WTC11 (cell line): ENCODE results near the gene CBY1. TPM values are rescaled to one million over a fixed set of nuclear protein-coding genes. Genes with fewer than 3 reads are reported as not detected.
"Not testable (repeated sequence)": the region's sequence is repeated elsewhere in the genome, so short reads cannot be mapped to it uniquely, and the experiment has no call there.

Source experiments
- ATAC-seq: fragments of 200-7000 bp; cut with Tn5 transposase; 2 replicates; pipeline ENCODE4 v1.10.0; 2021; ENCODE audit warnings: mild to moderate bottlenecking, moderate library complexity
- CTCF ChIA-PET: fragments of 300-600 bp; sonication (Branson Sonifier 250); formaldehyde crosslinking; loops from one replicate; lab custom pipeline; 2021; ENCODE audit warnings: antibody characterized with exemption; lab: Charles Lee
- POLR2A ChIA-PET: fragments of 350-600 bp; sonication (Branson Sonifier 250); formaldehyde crosslinking; loops from one replicate; lab custom pipeline; 2021; ENCODE audit warnings: antibody characterized with exemption; lab: Charles Lee
- DNase-seq: peaks from one replicate; pipeline ENCODE4 v3.0.0; 2021; ENCODE audit warnings: low spot score
- H3K27ac Mint-ChIP-seq: 2 replicates; pipeline ENCODE4 v1.8.0; 2021; ENCODE audit warnings: mixed read lengths
- H3K27me3 Mint-ChIP-seq: 2 replicates; pipeline ENCODE4 v1.8.0; 2021; ENCODE audit warnings: low read depth, mild to moderate bottlenecking, moderate library complexity, mixed read lengths
- H3K36me3 Mint-ChIP-seq: 2 replicates; pipeline ENCODE4 v1.8.0; 2021; ENCODE audit warnings: mixed read lengths
- H3K4me1 Mint-ChIP-seq: 2 replicates; pipeline ENCODE4 v1.8.0; 2022; ENCODE audit warnings: mixed read lengths
- H3K4me3 Mint-ChIP-seq: 2 replicates; pipeline ENCODE4 v1.8.0; 2021; ENCODE audit warnings: mild to moderate bottlenecking, moderate library complexity, mixed read lengths
- H3K9me3 Mint-ChIP-seq: 2 replicates; pipeline ENCODE4 v1.8.0; 2021; ENCODE audit warnings: mixed read lengths
- CREB1 ChIP-seq: sonication (generic); formaldehyde crosslinking; IDR thresholded peaks from 2 replicates; pipeline ENCODE4 v1.8.0; 2023; ENCODE audit warnings: mild to moderate bottlenecking, missing genetic modification reagents
- ESRRA ChIP-seq: sonication (generic); formaldehyde crosslinking; IDR thresholded peaks from 2 replicates; pipeline ENCODE4 v1.8.1; 2022; ENCODE audit warnings: mild to moderate bottlenecking, missing genetic modification reagents, borderline replicate concordance
- FOXP1 ChIP-seq: sonication (generic); formaldehyde crosslinking; IDR thresholded peaks from 2 replicates; pipeline ENCODE4 v1.8.0; 2022; ENCODE audit warnings: missing genetic modification reagents, mild to moderate bottlenecking, moderate library complexity, borderline replicate concordance
- JUN ChIP-seq: sonication (generic); formaldehyde crosslinking; IDR thresholded peaks from 2 replicates; pipeline ENCODE4 v1.8.0; 2023; ENCODE audit warnings: mild to moderate bottlenecking, missing genetic modification reagents
- MYBL2 ChIP-seq: sonication (generic); formaldehyde crosslinking; IDR thresholded peaks from 2 replicates; pipeline ENCODE4 v1.8.1; 2023; ENCODE audit warnings: mild to moderate bottlenecking, moderate library complexity, missing genetic modification reagents
- PREB ChIP-seq: sonication (generic); formaldehyde crosslinking; IDR thresholded peaks from 2 replicates; pipeline ENCODE4 v1.8.1; 2022; ENCODE audit warnings: mild to moderate bottlenecking, missing genetic modification reagents, moderate library complexity, borderline replicate concordance
- RELA ChIP-seq: sonication (generic); formaldehyde crosslinking; IDR thresholded peaks from 2 replicates; pipeline ENCODE4 v1.8.1; 2022; ENCODE audit warnings: missing genetic modification reagents, mild to moderate bottlenecking, borderline replicate concordance
- SP1 ChIP-seq: sonication (generic); formaldehyde crosslinking; conservative IDR thresholded peaks from 2 replicates; pipeline ENCODE4 v1.8.1; 2022; ENCODE audit warnings: missing genetic modification reagents
- ZNF121 ChIP-seq: sonication (generic); formaldehyde crosslinking; IDR thresholded peaks from 2 replicates; pipeline ENCODE4 v1.8.0; 2023; ENCODE audit warnings: missing genetic modification reagents
- ZNF416 ChIP-seq: fragments of 250-450 bp; sonication (Bioruptor Pico); IDR thresholded peaks from 2 replicates; pipeline ENCODE4 v1.9.0; 2021; ENCODE audit warnings: mild to moderate bottlenecking, inconsistent platforms
- total RNA-seq: library from RNA; stranded (reverse); gene quantifications from 3 replicates; pipeline ENCODE4 v1.2.3, GENCODE V29; 2021
- TF ChIP-seq, protein P1 (sequence below): fragments of 250-450 bp; sonication (Bioruptor Pico); conservative IDR thresholded peaks from 2 replicates; pipeline ENCODE4 v1.9.0; 2021; ENCODE audit warnings: mild to moderate bottlenecking
- TF ChIP-seq, protein P2 (sequence below): fragments of 250-450 bp; sonication (Bioruptor Pico); IDR thresholded peaks from 2 replicates; pipeline ENCODE4 v1.8.0; 2021; ENCODE audit warnings: mild to moderate bottlenecking
- TF ChIP-seq, protein P3 (sequence below): sonication (generic); formaldehyde crosslinking; IDR thresholded peaks from 2 replicates; pipeline ENCODE4 v1.8.0; 2023; ENCODE audit warnings: missing genetic modification reagents
- TF ChIP-seq, protein P4 (sequence below): sonication (generic); formaldehyde crosslinking; IDR thresholded peaks from 2 replicates; pipeline ENCODE4 v1.8.1; 2023; ENCODE audit warnings: mild to moderate bottlenecking, missing genetic modification reagents, moderate library complexity
- TF ChIP-seq, protein P5 (sequence below): sonication (generic); formaldehyde crosslinking; IDR thresholded peaks from 2 replicates; pipeline ENCODE4 v1.8.0; 2022; ENCODE audit warnings: mild to moderate bottlenecking, missing genetic modification reagents

Gene CBY1
- total RNA-seq, 1 experiment from 2014 or later: 26.5 TPM

DNA sequence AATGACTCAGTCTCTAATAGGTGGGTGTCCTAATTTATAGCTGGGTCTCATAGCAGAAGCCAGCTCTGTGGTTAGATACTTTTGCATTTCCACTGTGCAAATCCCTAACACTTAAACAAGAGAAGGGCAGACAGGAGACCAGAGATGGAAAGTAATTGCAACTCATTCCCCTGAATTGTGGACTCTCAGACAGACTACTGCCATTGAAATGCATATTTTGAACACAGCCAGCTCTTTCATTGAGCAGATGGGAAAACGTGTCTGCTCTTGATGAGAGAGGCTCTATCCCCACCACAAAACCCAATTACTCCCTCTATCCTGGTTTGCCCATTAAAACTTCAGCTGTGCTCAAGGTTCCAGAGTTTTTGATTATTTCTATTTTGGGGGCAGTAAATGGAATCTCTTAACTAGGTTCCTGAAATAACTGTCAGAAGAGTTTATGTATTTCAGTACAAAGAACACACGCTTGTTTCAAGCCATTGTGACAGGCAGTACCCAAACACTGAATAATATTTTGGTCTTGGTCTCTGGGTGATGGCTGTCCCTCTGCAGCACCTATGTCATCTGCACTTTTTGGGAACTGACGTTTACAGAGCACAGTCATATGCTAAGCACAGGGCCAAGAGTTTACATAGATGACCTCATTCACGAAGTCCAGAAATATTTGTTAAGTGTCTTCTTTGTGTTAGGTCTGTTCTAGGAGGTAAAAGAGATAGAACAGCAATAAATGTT, 41.9 kb upstream of the CBY1 start (continued):
- TF ChIP-seq, protein P1, sequence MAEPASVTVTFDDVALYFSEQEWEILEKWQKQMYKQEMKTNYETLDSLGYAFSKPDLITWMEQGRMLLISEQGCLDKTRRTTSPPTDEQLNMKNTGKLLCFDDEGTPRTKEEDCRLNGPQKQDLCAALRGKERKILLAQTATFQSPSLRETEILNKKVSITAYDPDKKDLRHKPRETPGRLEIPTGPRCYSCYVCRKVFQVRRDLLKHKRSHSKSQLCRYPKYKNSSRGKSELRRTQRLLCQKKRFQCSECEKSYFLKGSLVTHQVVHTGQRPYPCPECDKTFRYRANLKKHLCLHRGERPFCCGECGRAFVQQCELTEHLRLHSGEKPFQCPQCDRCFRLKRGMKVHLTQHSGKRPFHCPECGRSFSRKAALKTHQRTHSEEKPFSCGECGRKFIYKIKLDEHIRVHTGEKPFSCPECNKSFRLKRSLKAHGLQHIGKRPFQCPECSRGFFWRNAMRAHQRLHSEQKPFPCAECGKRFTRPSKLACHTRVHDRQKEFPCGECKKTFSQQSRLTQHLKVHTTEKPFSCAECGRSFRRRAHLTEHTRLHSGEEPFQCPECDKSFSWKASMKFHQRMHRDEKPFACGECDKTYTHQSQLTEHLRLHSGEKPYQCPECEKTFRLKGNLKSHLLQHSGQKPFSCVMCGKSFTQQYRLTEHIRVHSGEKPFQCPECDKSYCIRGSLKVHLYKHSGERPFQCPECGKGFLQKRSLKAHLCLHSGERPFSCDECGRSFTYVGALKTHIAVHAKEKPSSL (CRISPR knock-in tag): no peak

DNA sequence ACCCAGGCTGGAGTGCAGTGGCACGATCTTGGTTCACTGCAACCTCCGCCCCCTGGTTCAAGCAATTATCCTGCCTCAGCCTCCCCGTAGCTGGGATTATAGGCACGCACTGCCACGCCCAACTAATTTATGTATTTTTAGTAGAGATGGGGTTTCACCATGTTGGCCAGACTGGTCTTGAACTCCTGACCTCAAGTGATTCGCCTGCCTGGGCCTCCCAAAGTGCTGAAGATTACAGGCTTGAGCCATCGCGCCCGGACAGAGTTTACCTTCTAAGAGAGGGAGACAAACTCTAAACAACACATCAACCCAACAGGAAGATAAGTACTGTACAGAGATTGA, 41.4 kb upstream of the CBY1 start:
- ATAC-seq, H3K27me3 Mint-ChIP-seq, H3K27ac Mint-ChIP-seq, CTCF ChIA-PET, DNase-seq, POLR2A ChIA-PET, H3K4me1 Mint-ChIP-seq, H3K4me3 Mint-ChIP-seq: not testable (repeated sequence)
- Mint-ChIP-seq H3K36me3 (peaks cover 37% of the 10 kb centered on the region), H3K9me3 (peaks cover 27% of the 10 kb centered on the region)

DNA sequence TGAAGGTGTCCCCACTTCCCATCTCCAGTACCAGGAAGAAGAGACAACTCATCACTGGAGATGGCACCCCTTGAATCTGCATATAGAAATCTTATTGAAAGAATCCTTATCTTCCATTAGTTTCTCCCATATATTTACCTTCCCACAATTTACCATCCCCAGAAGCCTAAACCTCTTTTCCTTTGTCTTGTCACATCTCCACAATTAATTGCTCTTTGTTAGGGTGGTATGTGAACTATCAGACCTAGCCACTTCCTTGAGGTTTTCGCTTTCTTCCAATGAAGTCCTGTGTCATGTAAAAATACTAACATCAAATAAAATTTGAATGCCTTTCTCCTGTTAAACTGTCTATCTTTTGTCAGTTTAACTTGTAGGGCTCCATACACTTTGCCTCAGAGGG, 38.2 kb upstream of the CBY1 start:
- POLR2A ChIA-PET: no interaction called here

GRCh38 chr22:38618682-38619081, 37.8 kb upstream of the CBY1 start:
- Mint-ChIP-seq H3K4me3 (no peak overlapping the region), H3K27ac (0 out of 2 replicates have a peak overlapping the region, but pooled peaks have one; percentile 8), H3K36me3 (peaks cover 33% of the 10 kb centered on the region), H3K9me3 (peaks cover 24% of the 10 kb centered on the region)
- ATAC-seq: no peak
- ChIA-PET CTCF (no interaction called here), POLR2A (no interaction called here)
- TF ChIP-seq PREB (CRISPR knock-in tag) (no peak), ZNF121 (no peak), FOXP1 (CRISPR knock-in tag) (no peak), RELA (CRISPR knock-in tag) (no peak), ESRRA (CRISPR knock-in tag) (no peak), JUN (no peak), MYBL2 (no peak), SP1 (CRISPR knock-in tag) (no peak), CREB1 (no peak)
- TF ChIP-seq, protein P2, sequence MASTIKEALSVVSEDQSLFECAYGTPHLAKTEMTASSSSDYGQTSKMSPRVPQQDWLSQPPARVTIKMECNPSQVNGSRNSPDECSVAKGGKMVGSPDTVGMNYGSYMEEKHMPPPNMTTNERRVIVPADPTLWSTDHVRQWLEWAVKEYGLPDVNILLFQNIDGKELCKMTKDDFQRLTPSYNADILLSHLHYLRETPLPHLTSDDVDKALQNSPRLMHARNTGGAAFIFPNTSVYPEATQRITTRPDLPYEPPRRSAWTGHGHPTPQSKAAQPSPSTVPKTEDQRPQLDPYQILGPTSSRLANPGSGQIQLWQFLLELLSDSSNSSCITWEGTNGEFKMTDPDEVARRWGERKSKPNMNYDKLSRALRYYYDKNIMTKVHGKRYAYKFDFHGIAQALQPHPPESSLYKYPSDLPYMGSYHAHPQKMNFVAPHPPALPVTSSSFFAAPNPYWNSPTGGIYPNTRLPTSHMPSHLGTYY (CRISPR knock-in tag): no peak
- TF ChIP-seq, protein P3, sequence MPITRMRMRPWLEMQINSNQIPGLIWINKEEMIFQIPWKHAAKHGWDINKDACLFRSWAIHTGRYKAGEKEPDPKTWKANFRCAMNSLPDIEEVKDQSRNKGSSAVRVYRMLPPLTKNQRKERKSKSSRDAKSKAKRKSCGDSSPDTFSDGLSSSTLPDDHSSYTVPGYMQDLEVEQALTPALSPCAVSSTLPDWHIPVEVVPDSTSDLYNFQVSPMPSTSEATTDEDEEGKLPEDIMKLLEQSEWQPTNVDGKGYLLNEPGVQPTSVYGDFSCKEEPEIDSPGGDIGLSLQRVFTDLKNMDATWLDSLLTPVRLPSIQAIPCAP (CRISPR knock-in tag): no peak
- TF ChIP-seq, protein P4, sequence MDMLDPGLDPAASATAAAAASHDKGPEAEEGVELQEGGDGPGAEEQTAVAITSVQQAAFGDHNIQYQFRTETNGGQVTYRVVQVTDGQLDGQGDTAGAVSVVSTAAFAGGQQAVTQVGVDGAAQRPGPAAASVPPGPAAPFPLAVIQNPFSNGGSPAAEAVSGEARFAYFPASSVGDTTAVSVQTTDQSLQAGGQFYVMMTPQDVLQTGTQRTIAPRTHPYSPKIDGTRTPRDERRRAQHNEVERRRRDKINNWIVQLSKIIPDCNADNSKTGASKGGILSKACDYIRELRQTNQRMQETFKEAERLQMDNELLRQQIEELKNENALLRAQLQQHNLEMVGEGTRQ (CRISPR knock-in tag): no peak
- TF ChIP-seq, all 79 proteins: peak for 0
- DNase-seq: no peak
- H3K27me3 Mint-ChIP-seq: no peaks in the 10 kb centered on the region
- peaks cover 5% of the 10 kb centered on the region for H3K4me1 Mint-ChIP-seq

More for the DNA sequence above, 38.2 kb upstream of the CBY1 start:
- CTCF ChIA-PET: no interaction called here
- TF ChIP-seq ZNF416 (CRISPR knock-in tag): no peak
- TF ChIP-seq, protein P5, sequence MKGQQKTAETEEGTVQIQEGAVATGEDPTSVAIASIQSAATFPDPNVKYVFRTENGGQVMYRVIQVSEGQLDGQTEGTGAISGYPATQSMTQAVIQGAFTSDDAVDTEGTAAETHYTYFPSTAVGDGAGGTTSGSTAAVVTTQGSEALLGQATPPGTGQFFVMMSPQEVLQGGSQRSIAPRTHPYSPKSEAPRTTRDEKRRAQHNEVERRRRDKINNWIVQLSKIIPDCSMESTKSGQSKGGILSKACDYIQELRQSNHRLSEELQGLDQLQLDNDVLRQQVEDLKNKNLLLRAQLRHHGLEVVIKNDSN (CRISPR knock-in tag): no peak
- H3K27me3 Mint-ChIP-seq: no peaks in the 10 kb centered on the region
- no peak for ATAC-seq
- DNase-seq: no peak
- H3K4me1 Mint-ChIP-seq: peaks cover 5% of the 10 kb centered on the region
- H3K9me3 Mint-ChIP-seq: peaks cover 24% of the 10 kb centered on the region
- peaks cover 37% of the 10 kb centered on the region for H3K36me3 Mint-ChIP-seq
- H3K27ac Mint-ChIP-seq: no peak overlapping the region
- no peak overlapping the region for H3K4me3 Mint-ChIP-seq
